ENCODE measurements around the gene ZNF624. TPM values are rescaled to one million over a fixed set of nuclear protein-coding genes. Genes with fewer than 3 reads are reported as not detected.

ZNF624 gene
- polyA plus RNA-seq, 1 donor (not counting 4 experiments of a cell fraction or from before 2014, with no cell fraction given): 2.1 TPM

- no peaks in the 10 kb centered on the region for H3K27me3 ChIP-seq (ENCODE audit: control insufficient read depth, extremely low read depth, insufficient read depth, low read length)
- H3K36me3 ChIP-seq (ENCODE audit: control insufficient read depth in 2 of 2, extremely low read depth in 1 of 2, insufficient read depth in 2 of 2, low read length in 2 of 2): no peaks in the 10 kb centered on the region
These were observed 30.4 kb downstream of the ZNF624 start for GRCh38 chr17:16623282-16623681.

GRCh38 chr17:16622540-16623277 lies 30.9 kb downstream of the ZNF624 start:
- Histone ChIP-seq H4K20me1 (ENCODE audit: control insufficient read depth, extremely low read depth, insufficient read depth, low read length) (no peaks in the 10 kb centered on the region), H3K9me3 (ENCODE audit: control insufficient read depth, low read depth, low read length) (peaks cover 12% of the 10 kb centered on the region), H3K79me2 (ENCODE audit: control insufficient read depth, insufficient read depth, low read length) (no peaks in the 10 kb centered on the region), H3K9me1 (ENCODE audit: control insufficient read depth, extremely low read depth, insufficient read depth, low read length) (no peaks in the 10 kb centered on the region), H3K4me1 (ENCODE audit: control insufficient read depth, extremely low read depth, insufficient read depth, low read length) (no peaks in the 10 kb centered on the region), H3K4me3 (ENCODE audit: control insufficient read depth in 2 of 3, extremely low read depth in 1 of 3, insufficient read depth in 2 of 3, low read depth in 1 of 3, low read length in 3 of 3) (no peak overlapping the region), H2AFZ (ENCODE audit: control insufficient read depth, low read length) (no peak overlapping the region), H3K27ac (ENCODE audit: control insufficient read depth, insufficient read depth, low read length) (no peak overlapping the region), H3K27me3 (ENCODE audit: control insufficient read depth, extremely low read depth, insufficient read depth, low read length) (no peaks in the 10 kb centered on the region), H3K36me3 (ENCODE audit: control insufficient read depth in 2 of 2, extremely low read depth in 1 of 2, insufficient read depth in 2 of 2, low read length in 2 of 2) (no peaks in the 10 kb centered on the region), H3K4me2 (ENCODE audit: control insufficient read depth, extremely low read depth, insufficient read depth, low read depth, low read length) (no peak overlapping the region), H3K9ac (ENCODE audit: control insufficient read depth, extremely low read depth, insufficient read depth, low read length) (no peak overlapping the region)
- DNase-seq (ENCODE audit: low read depth, low spot score) (no peak), FAIRE-seq (no peak)
- dilution Hi-C loops (cut with MboI; ENCODE audit: extremely low pct_ligation_motif_present, low sequenced_read_pairs): no loop called here
- TF ChIP-seq EZH2 (IDR thresholded peaks at IDR 0.05; ENCODE audit: low read length) (no peak), CTCF (optimal IDR thresholded peaks at IDR 0.05 in 1 of 3, IDR thresholded peaks at IDR 0.05 in 1 of 3, conservative IDR thresholded peaks at IDR 0.05 in 1 of 3; ENCODE audit: extremely low read depth in 1 of 3, insufficient read depth in 2 of 3, low read length in 3 of 3) (no peak)

More at GRCh38 chr17:16623282-16623681, 30.4 kb downstream of the ZNF624 start:
- H3K9me3 ChIP-seq (ENCODE audit: control insufficient read depth, low read depth, low read length): peaks cover 12% of the 10 kb centered on the region
- H3K79me2 ChIP-seq (ENCODE audit: control insufficient read depth, insufficient read depth, low read length): no peaks in the 10 kb centered on the region
- no peak overlapping the region for H2AFZ ChIP-seq (ENCODE audit: control insufficient read depth, low read length)
- H3K4me3 ChIP-seq (ENCODE audit: control insufficient read depth in 2 of 3, extremely low read depth in 1 of 3, insufficient read depth in 2 of 3, low read depth in 1 of 3, low read length in 3 of 3): no peak overlapping the region
- no peak overlapping the region for H3K4me2 ChIP-seq (ENCODE audit: control insufficient read depth, extremely low read depth, insufficient read depth, low read depth, low read length)
- FAIRE-seq (no peak), DNase-seq (ENCODE audit: low read depth, low spot score) (no peak)
- H4K20me1 ChIP-seq (ENCODE audit: control insufficient read depth, extremely low read depth, insufficient read depth, low read length): no peaks in the 10 kb centered on the region
- H3K9ac ChIP-seq (ENCODE audit: control insufficient read depth, extremely low read depth, insufficient read depth, low read length): no peak overlapping the region
- H3K9me1 ChIP-seq (ENCODE audit: control insufficient read depth, extremely low read depth, insufficient read depth, low read length): no peaks in the 10 kb centered on the region
- no peaks in the 10 kb centered on the region for H3K4me1 ChIP-seq (ENCODE audit: control insufficient read depth, extremely low read depth, insufficient read depth, low read length)
- no peak for TF ChIP-seq EZH2 (IDR thresholded peaks at IDR 0.05; ENCODE audit: low read length)
- no peak for TF ChIP-seq CTCF (optimal IDR thresholded peaks at IDR 0.05 in 1 of 3, IDR thresholded peaks at IDR 0.05 in 1 of 3, conservative IDR thresholded peaks at IDR 0.05 in 1 of 3; ENCODE audit: extremely low read depth in 1 of 3, insufficient read depth in 2 of 3, low read length in 3 of 3)
- dilution Hi-C loops (cut with MboI; ENCODE audit: extremely low pct_ligation_motif_present, low sequenced_read_pairs): no loop called here
- no peak overlapping the region for H3K27ac ChIP-seq (ENCODE audit: control insufficient read depth, insufficient read depth, low read length)
